Measurements from ENCODE around the gene MYO1B.

- TF ChIP-seq CTCF (conservative IDR thresholded peaks at IDR 0.05 in 1 of 2, IDR thresholded peaks at IDR 0.05 in 1 of 2; ENCODE audit: low read depth in 1 of 2, low read length in 2 of 2): no peak
- no peak for TF ChIP-seq EZH2 (IDR thresholded peaks at IDR 0.05; ENCODE audit: low read length, missing control alignments)
These were observed 117.6 kb downstream of the MYO1B start for GRCh38 chr2:191362841-191363240.

Data from fibroblast of lung (primary cell).